PFSK-1 (cell line): Measurements from ENCODE around the gene TEX22.

ENCODE experiments used
- FOXP2 ChIP-seq: optimal IDR thresholded peaks from 2 replicates; pipeline ENCODE3; 2011; ENCODE audit warnings: borderline replicate concordance, control low read depth, inconsistent platforms; ENCODE audit not compliant: insufficient read depth; ENCODE audit errors: extremely low read length, extremely low read depth
- POLR2AphosphoS5 ChIP-seq: IDR thresholded peaks from 2 replicates; pipeline ENCODE4 v1.6.1; 2012; ENCODE audit warnings: low read depth, mild to moderate bottlenecking, control low read depth, low read length, moderate library complexity
- SIN3A ChIP-seq: IDR thresholded peaks from 2 replicates; pipeline ENCODE4 v1.6.1; 2012; ENCODE audit warnings: mild to moderate bottlenecking, low read length, moderate library complexity, borderline replicate concordance; ENCODE audit not compliant: insufficient read depth
- TAF1 ChIP-seq: IDR thresholded peaks from 2 replicates; pipeline ENCODE4 v1.6.1; 2012; ENCODE audit warnings: low read length, control low read depth, borderline replicate concordance; ENCODE audit not compliant: insufficient read depth
- TF ChIP-seq, protein P1 (sequence below), 2 experiments: IDR thresholded peaks; 2 replicates each; pipeline versions ENCODE4 v1.6.1 to v1.8.0; 2011 to 2012; ENCODE audit warnings: low read depth in 2 of 2, low read length in 2 of 2, control low read depth in 1 of 2, inconsistent platforms in 1 of 2, mild to moderate bottlenecking in 1 of 2, moderate library complexity in 1 of 2; ENCODE audit not compliant: insufficient read depth in 1 of 2

Gene TEX22

DNA sequence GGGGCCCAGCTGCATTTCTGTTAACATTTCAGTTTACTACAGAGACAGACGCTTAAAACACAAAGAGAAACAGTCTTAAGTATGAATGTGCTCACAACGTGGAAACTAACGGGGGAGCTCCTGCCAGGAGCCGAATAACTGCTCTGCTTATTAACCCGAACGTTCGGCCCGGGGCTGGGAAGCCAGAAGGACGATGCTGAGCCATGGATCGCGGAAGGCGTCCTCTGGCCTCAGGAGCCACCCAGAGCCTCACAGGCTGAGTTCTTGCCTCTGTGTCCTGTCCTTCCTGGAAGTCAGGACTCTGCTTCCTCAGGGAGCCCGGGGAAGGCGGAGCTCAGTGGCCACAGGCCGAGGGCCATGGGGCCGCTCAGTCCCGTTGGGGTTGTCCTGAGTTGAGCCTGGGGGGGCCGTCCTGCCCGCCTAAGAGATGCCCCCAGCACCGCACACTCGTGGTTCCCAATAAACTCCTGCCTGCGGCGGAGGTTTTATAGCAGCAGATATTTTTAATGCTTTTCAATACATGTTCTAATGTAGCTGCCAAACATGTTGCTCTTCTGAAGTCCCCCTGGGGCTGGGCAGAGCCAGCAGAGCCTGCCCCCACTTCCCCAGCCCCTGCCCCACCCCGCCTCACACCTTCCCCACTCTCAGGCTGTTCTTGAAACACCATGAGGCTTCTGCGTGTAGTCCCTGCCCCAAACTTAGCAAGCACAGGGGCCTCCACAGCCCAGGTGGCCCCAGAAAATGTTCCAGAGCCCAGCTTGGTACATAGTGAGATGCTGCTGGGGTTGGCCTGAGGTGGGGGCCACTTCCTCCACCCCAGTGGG lies 3.4 kb upstream of the TEX22 start:
- TF ChIP-seq SIN3A (no peak), FOXP2 (no peak), POLR2AphosphoS5 (no peak), TAF1 (no peak)
- TF ChIP-seq, protein P1, sequence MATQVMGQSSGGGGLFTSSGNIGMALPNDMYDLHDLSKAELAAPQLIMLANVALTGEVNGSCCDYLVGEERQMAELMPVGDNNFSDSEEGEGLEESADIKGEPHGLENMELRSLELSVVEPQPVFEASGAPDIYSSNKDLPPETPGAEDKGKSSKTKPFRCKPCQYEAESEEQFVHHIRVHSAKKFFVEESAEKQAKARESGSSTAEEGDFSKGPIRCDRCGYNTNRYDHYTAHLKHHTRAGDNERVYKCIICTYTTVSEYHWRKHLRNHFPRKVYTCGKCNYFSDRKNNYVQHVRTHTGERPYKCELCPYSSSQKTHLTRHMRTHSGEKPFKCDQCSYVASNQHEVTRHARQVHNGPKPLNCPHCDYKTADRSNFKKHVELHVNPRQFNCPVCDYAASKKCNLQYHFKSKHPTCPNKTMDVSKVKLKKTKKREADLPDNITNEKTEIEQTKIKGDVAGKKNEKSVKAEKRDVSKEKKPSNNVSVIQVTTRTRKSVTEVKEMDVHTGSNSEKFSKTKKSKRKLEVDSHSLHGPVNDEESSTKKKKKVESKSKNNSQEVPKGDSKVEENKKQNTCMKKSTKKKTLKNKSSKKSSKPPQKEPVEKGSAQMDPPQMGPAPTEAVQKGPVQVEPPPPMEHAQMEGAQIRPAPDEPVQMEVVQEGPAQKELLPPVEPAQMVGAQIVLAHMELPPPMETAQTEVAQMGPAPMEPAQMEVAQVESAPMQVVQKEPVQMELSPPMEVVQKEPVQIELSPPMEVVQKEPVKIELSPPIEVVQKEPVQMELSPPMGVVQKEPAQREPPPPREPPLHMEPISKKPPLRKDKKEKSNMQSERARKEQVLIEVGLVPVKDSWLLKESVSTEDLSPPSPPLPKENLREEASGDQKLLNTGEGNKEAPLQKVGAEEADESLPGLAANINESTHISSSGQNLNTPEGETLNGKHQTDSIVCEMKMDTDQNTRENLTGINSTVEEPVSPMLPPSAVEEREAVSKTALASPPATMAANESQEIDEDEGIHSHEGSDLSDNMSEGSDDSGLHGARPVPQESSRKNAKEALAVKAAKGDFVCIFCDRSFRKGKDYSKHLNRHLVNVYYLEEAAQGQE (IDR thresholded peaks at IDR 0.05; ENCODE audit: insufficient read depth in 1 of 2, low read depth in 2 of 2, low read length in 2 of 2): no peak

DNA sequence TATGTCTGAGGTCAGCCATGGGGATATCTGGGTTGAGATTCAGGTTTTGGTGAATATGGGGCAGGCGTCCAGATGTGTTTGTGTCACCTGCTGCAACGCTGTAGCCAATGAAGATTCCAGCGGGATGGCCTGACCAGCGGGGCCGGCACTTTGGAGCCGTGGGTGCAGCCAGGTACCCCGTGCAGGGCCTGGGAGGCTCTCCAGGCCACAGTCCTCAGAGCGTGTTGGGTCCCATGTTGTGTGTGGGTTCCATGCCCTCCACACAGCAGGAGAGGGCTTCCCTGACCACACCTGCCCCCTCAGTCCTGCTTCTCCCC lies 2.8 kb upstream of the TEX22 start:
- no peak for TF ChIP-seq POLR2AphosphoS5
- TF ChIP-seq SIN3A: no peak
- TF ChIP-seq FOXP2: no peak
- TF ChIP-seq, protein P1 (IDR thresholded peaks at IDR 0.05; ENCODE audit: insufficient read depth in 1 of 2, low read depth in 2 of 2, low read length in 2 of 2): no peak
- no peak for TF ChIP-seq TAF1

DNA sequence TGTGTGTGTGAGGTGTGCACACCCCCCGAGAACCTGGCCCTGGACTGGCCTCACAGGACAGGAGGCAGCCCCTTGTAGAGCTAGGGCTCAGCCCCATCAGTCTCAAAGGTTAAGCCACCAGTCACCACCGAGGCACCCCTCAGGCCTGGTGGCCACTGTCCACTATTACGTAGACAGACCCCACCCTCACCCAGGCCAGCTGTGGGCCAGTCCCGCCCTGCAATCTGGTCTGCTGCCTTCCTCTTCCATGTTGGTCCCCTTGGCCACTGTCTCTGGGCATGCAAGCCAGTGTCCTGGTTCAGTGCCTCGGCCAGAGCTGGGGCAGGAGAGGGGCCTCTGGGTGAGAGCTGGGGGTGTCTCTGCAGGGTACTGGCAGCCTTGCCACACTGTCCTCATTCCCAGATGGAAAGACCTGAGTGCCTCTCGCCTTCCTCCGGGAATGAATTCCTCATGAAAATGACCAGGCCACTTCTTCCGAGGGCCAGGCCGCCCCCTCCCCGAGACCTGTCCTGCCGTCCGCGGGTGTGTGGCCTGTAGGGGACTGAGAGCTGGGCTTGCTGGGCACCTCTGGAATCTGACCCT lies 897 bp upstream of the TEX22 start:
- TF ChIP-seq TAF1: no peak

DNA sequence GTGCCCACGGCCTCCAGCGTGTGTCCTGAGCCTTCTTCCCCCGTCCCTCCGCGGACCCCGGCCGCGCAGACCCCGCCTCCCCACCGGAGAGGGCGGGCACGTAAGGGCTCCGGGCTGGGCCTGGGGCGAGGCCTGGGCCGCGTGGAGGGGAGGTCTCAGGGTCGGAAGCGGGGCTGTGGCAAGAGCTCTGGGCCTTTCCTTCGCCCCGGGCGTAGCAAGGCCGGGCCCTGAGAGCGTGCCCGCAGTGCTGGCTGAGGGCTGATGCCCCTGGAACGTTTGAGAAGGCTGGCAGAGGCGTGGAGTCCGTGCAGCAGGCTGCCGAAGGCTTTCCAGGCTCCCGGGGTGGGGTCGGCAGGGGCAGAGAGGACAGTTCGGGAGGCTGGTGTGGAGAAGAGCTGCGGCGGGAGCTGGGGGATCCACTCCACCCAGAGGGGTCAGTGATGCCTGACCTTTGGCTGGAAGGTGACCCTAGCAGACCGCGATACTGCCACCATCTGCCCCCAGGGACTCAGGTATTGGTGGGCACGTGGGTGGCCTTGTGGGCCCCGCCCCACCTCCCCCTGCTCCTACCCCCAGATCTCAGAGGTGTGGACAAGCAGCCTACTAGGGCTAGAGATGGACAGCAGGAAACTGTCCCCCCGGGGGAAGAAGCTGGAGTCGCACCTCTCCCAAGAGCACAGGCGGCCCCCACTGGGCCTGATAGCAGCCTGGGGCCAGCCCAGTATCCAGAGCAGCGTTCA lies 558 bp downstream of the TEX22 start:
- no peak for TF ChIP-seq SIN3A
- TF ChIP-seq POLR2AphosphoS5: no peak
- TF ChIP-seq, protein P1 (IDR thresholded peaks at IDR 0.05; ENCODE audit: insufficient read depth in 1 of 2, low read depth in 2 of 2, low read length in 2 of 2): no peak
- TF ChIP-seq FOXP2: no peak
- TF ChIP-seq TAF1: no peak

DNA sequence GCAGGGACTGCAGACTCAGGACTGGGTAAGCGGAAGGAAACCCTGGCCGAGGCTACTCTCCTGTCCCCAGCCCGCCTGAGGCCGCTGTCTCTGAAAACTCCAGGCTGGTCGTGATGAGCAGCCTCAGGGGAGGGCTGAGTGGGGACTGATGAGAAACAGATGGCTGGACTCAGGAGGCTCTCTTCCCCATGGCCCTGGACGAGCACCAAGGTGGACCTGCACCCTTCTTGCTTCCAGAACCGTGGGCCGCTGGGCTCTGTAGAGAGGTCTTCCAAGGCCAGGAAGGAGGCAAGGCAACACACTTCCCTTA lies 1.1 kb downstream of the TEX22 start:
- TF ChIP-seq FOXP2 (no peak), SIN3A (no peak), POLR2AphosphoS5 (no peak), TAF1 (no peak)
- TF ChIP-seq, protein P1 (IDR thresholded peaks at IDR 0.05; ENCODE audit: insufficient read depth in 1 of 2, low read depth in 2 of 2, low read length in 2 of 2): no peak
